Fibroblast of lung (primary cell): ENCODE data around the gene MED17. TPM values are rescaled to one million over a fixed set of nuclear protein-coding genes. Genes with fewer than 3 reads are reported as not detected.

Experiments
- DNase-seq, 2 donors: peaks; one replicate each; pipeline versions ENCODE4 v3.0.0 to v3.0.0-alpha.2; 2010; ENCODE audit warnings: low read depth in 2 of 2
- H2AFZ ChIP-seq: 2 replicates; pipeline ENCODE4 v1.5.1; 2012; ENCODE audit warnings: low read length, control low read depth, inconsistent platforms
- H3K27ac ChIP-seq: 2 replicates; pipeline ENCODE4 v1.5.1; 2011; ENCODE audit warnings: low read length, control low read depth; ENCODE audit not compliant: insufficient read depth
- H3K27me3 ChIP-seq: 2 replicates; pipeline ENCODE4 v1.5.1; 2011; ENCODE audit warnings: mild to moderate bottlenecking, low read length; ENCODE audit not compliant: control insufficient read depth, insufficient read depth
- H3K36me3 ChIP-seq: 2 replicates; pipeline ENCODE4 v1.5.1; 2011; ENCODE audit warnings: low read length; ENCODE audit not compliant: control insufficient read depth, insufficient read depth
- H3K4me1 ChIP-seq: 2 replicates; pipeline ENCODE4 v1.5.1; 2011; ENCODE audit warnings: low read length; ENCODE audit not compliant: control insufficient read depth, insufficient read depth; ENCODE audit errors: extremely low read depth
- H3K4me2 ChIP-seq: 2 replicates; pipeline ENCODE4 v1.5.1; 2011; ENCODE audit warnings: low read length, control low read depth; ENCODE audit not compliant: insufficient read depth; ENCODE audit errors: extremely low read depth
- H3K4me3 ChIP-seq, 4 experiments: fragments of 200-600 bp in 1 of 4; sonication (generic) in 1 of 4; replicated peaks in 1 of 4; 2 replicates each; pipeline ENCODE4 v1.5.1; 2011 to 2016; ENCODE audit warnings: low read length in 4 of 4, low read depth in 3 of 4, mild to moderate bottlenecking in 3 of 4, control low read depth in 2 of 4, inconsistent platforms in 1 of 4, mixed read lengths in 1 of 4; ENCODE audit not compliant: insufficient read depth in 1 of 4; ENCODE audit errors: control extremely low read depth in 1 of 4
- H3K79me2 ChIP-seq: 2 replicates; pipeline ENCODE4 v1.5.1; 2012; ENCODE audit warnings: mild to moderate bottlenecking, low read length, inconsistent platforms; ENCODE audit not compliant: control insufficient read depth, insufficient read depth
- H3K9ac ChIP-seq: 2 replicates; pipeline ENCODE4 v1.5.1; 2011; ENCODE audit warnings: mild to moderate bottlenecking, low read length, control low read depth; ENCODE audit not compliant: insufficient read depth
- H3K9me3 ChIP-seq: 2 replicates; pipeline ENCODE4 v1.5.1; 2012; ENCODE audit warnings: low read depth, low read length; ENCODE audit not compliant: control insufficient read depth, insufficient read depth
- H4K20me1 ChIP-seq: 2 replicates; pipeline ENCODE4 v1.5.1; 2011; ENCODE audit warnings: low read length; ENCODE audit not compliant: control insufficient read depth, insufficient read depth; ENCODE audit errors: extremely low read depth
- EZH2 ChIP-seq: IDR thresholded peaks from 2 replicates; pipeline ENCODE4 v1.5.1; 2012; ENCODE audit warnings: low read length, control low read depth, mild to moderate bottlenecking; ENCODE audit errors: missing control alignments
- polyA plus RNA-seq, 2 donors: library from polyadenylated mRNA; depleted of rRNA in 1 of 2; stranded (reverse) in 1 of 2; unstranded in 1 of 2; fragments of >200 nt; gene quantifications; 2 replicates each; pipeline ENCODE4 v1.2.1, GENCODE V29; 2011 to 2012; ENCODE audit warnings: missing spikeins in 1 of 2
- total RNA-seq: library from RNA; depleted of rRNA; stranded (reverse); fragments of >200 nt; gene quantifications from 2 replicates; pipeline ENCODE4 v1.2.1, GENCODE V29; 2014
- TF ChIP-seq, protein P1 (sequence below), 2 donors: IDR thresholded peaks in 1 of 2; conservative IDR thresholded peaks in 1 of 2; 1 replicate in 1 of 2; 2 replicates in 1 of 2; pipeline ENCODE4 v1.5.1; 2011 to 2012; ENCODE audit warnings: low read length in 2 of 2, control low read depth in 1 of 2, inconsistent platforms in 1 of 2, low read depth in 1 of 2, mild to moderate bottlenecking in 1 of 2

MED17 gene
- total and polyA plus RNA-seq, 2 donors (not counting 1 experiment from before 2014, with no cell fraction given), result 24.1 to 25.6 TPM

GRCh38 chr11:93804879-93805278 lies 20.8 kb downstream of the MED17 start:
- peaks cover 8% of the 10 kb centered on the region for H3K36me3 ChIP-seq
- no peaks in the 10 kb centered on the region for H4K20me1 ChIP-seq
- no peak for TF ChIP-seq EZH2
- TF ChIP-seq, protein P1, sequence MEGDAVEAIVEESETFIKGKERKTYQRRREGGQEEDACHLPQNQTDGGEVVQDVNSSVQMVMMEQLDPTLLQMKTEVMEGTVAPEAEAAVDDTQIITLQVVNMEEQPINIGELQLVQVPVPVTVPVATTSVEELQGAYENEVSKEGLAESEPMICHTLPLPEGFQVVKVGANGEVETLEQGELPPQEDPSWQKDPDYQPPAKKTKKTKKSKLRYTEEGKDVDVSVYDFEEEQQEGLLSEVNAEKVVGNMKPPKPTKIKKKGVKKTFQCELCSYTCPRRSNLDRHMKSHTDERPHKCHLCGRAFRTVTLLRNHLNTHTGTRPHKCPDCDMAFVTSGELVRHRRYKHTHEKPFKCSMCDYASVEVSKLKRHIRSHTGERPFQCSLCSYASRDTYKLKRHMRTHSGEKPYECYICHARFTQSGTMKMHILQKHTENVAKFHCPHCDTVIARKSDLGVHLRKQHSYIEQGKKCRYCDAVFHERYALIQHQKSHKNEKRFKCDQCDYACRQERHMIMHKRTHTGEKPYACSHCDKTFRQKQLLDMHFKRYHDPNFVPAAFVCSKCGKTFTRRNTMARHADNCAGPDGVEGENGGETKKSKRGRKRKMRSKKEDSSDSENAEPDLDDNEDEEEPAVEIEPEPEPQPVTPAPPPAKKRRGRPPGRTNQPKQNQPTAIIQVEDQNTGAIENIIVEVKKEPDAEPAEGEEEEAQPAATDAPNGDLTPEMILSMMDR (conservative IDR thresholded peaks at IDR 0.05 in 1 of 2, IDR thresholded peaks at IDR 0.05 in 1 of 2; ENCODE audit: low read depth in 1 of 2, low read length in 2 of 2), result no peak

DNA sequence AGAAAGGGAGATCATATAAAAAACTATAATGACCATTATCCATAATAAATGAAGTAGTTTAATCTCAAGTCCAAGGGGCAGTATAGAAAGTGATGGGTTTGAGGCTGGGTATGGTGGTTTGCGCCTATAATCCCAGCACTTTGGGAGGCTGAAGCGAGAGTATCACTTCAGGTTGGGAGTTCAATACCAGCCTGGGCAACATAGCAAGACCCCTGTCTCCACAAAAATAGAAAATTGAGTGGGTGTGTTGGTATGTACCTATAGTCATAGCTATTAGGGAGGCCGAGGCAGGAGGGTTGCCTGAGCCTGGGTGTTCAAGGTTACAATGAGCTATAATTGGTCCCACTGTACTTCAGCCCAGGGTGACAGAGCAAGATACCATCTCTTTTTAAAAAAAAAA lies 23.9 kb downstream of the MED17 start:
- no peak for DNase-seq
- no peaks in the 10 kb centered on the region for H4K20me1 ChIP-seq

More at GRCh38 chr11:93804879-93805278, 20.8 kb downstream of the MED17 start:
- no peak overlapping the region for H2AFZ ChIP-seq
- no peaks in the 10 kb centered on the region for H3K27me3 ChIP-seq
- H3K9me3 ChIP-seq, result no peaks in the 10 kb centered on the region
- no peak for DNase-seq
- H3K4me2 ChIP-seq, result no peak overlapping the region
- H3K79me2 ChIP-seq, result no peaks in the 10 kb centered on the region
- no peaks in the 10 kb centered on the region for H3K4me1 ChIP-seq
- H3K27ac ChIP-seq, result no peak overlapping the region
- no peak overlapping the region for H3K9ac ChIP-seq
- no peak overlapping the region for H3K4me3 ChIP-seq

GRCh38 chr11:93813974-93814373 lies 29.9 kb downstream of the MED17 start:
- Histone ChIP-seq H2AFZ (no peak overlapping the region), H3K4me1 (no peaks in the 10 kb centered on the region), H3K9me3 (no peaks in the 10 kb centered on the region), H3K27ac (no peak overlapping the region), H3K27me3 (no peaks in the 10 kb centered on the region), H3K4me3 (no peak overlapping the region), H3K9ac (no peak overlapping the region), H4K20me1 (no peaks in the 10 kb centered on the region), H3K79me2 (no peaks in the 10 kb centered on the region), H3K36me3 (peaks cover 4% of the 10 kb centered on the region), H3K4me2 (no peak overlapping the region)
- TF ChIP-seq, protein P1 (conservative IDR thresholded peaks at IDR 0.05 in 1 of 2, IDR thresholded peaks at IDR 0.05 in 1 of 2; ENCODE audit: low read depth in 1 of 2, low read length in 2 of 2), result no peak
- TF ChIP-seq EZH2, result no peak
- DNase-seq, result no peak

More for the DNA sequence above, 23.9 kb downstream of the MED17 start:
- no peaks in the 10 kb centered on the region for H3K79me2 ChIP-seq
- TF ChIP-seq, protein P1 (conservative IDR thresholded peaks at IDR 0.05 in 1 of 2, IDR thresholded peaks at IDR 0.05 in 1 of 2; ENCODE audit: low read depth in 1 of 2, low read length in 2 of 2), result no peak
- TF ChIP-seq EZH2, result no peak
- H3K4me2 ChIP-seq, result no peak overlapping the region
- no peaks in the 10 kb centered on the region for H3K4me1 ChIP-seq
- H3K4me3 ChIP-seq, result no peak overlapping the region
- H3K9ac ChIP-seq, result no peak overlapping the region
- H3K9me3 ChIP-seq, result no peaks in the 10 kb centered on the region
- peaks cover 8% of the 10 kb centered on the region for H3K36me3 ChIP-seq
- no peaks in the 10 kb centered on the region for H3K27me3 ChIP-seq
- H2AFZ ChIP-seq, result no peak overlapping the region
- H3K27ac ChIP-seq, result no peak overlapping the region
